CD4-positive, alpha-beta memory T cell (primary cell): ENCODE data around the gene SLC25A30. TPM values are rescaled to one million over a fixed set of nuclear protein-coding genes. Genes with fewer than 3 reads are reported as not detected.
"Not testable (repeated sequence)": the region's sequence is repeated elsewhere in the genome, so short reads cannot be mapped to it uniquely, and the experiment has no call there.

Experiments
- CTCF ChIA-PET: fragments of 350-600 bp; sonication (Branson Sonifier 250); formaldehyde crosslinking; loops from one replicate; lab custom pipeline; 2021; ENCODE audit warnings: inconsistent platforms; ENCODE audit not compliant: partially characterized antibody; lab: Charles Lee
- POLR2A ChIA-PET: fragments of 350-600 bp; sonication (Branson Sonifier 250); formaldehyde crosslinking; loops from one replicate; lab custom pipeline; 2021; ENCODE audit not compliant: partially characterized antibody; lab: Charles Lee
- DNase-seq, 5 donors: peaks; one replicate each; pipeline versions ENCODE4 v3.0.0 to v3.0.0-alpha.2; 2020 to 2022; ENCODE audit warnings: mixed read lengths in 1 of 5
- H3K27ac ChIP-seq: one replicate; pipeline ENCODE4 v1.7.0; 2013; ENCODE audit warnings: low read depth, low read length
- H3K27me3 ChIP-seq: 2 replicates; pipeline ENCODE4 v1.7.0; 2013; ENCODE audit warnings: mild to moderate bottlenecking, low read length, moderate library complexity; ENCODE audit not compliant: insufficient read depth
- H3K36me3 ChIP-seq: 2 replicates; pipeline ENCODE4 v1.7.0; 2013; ENCODE audit warnings: mild to moderate bottlenecking, low read length, moderate library complexity; ENCODE audit not compliant: insufficient read depth
- H3K4me1 ChIP-seq: 2 replicates; pipeline ENCODE4 v1.7.0; 2013; ENCODE audit warnings: mild to moderate bottlenecking, low read length, moderate library complexity; ENCODE audit not compliant: insufficient read depth
- H3K4me3 ChIP-seq, 2 donors: one replicate each; pipeline ENCODE4 v1.7.0; 2013; ENCODE audit warnings: low read length in 2 of 2, mild to moderate bottlenecking in 1 of 2
- H3K9me3 ChIP-seq, 2 donors: one replicate each; pipeline ENCODE4 v1.7.0; 2013; ENCODE audit warnings: low read length in 2 of 2, control low read depth in 1 of 2; ENCODE audit not compliant: control insufficient read depth in 1 of 2
- H3K27ac Mint-ChIP-seq, 7 donors: one replicate each; pipeline ENCODE4 v1.8.0; 2020 to 2021; ENCODE audit warnings: mixed read lengths in 7 of 7, mild to moderate bottlenecking in 6 of 7, inconsistent platforms in 3 of 7, moderate library complexity in 3 of 7
- H3K27me3 Mint-ChIP-seq, 2 donors: one replicate each; pipeline ENCODE4 v1.8.0; 2020 to 2021; ENCODE audit warnings: mixed read lengths in 2 of 2
- H3K36me3 Mint-ChIP-seq, 2 donors: one replicate each; pipeline ENCODE4 v1.8.0; 2020 to 2021; ENCODE audit warnings: mixed read lengths in 2 of 2, inconsistent platforms in 1 of 2, mild to moderate bottlenecking in 1 of 2
- H3K4me1 Mint-ChIP-seq, 4 donors: one replicate each; pipeline ENCODE4 v1.8.0; 2020 to 2021; ENCODE audit warnings: mixed read lengths in 4 of 4, mild to moderate bottlenecking in 1 of 4
- H3K4me3 Mint-ChIP-seq, 8 donors: one replicate each; pipeline ENCODE4 v1.8.0; 2020 to 2021; ENCODE audit warnings: mixed read lengths in 8 of 8, mild to moderate bottlenecking in 7 of 8, moderate library complexity in 6 of 8, inconsistent platforms in 3 of 8
- H3K9me3 Mint-ChIP-seq, 8 donors: one replicate each; pipeline ENCODE4 v1.8.0; 2020 to 2021; ENCODE audit warnings: mixed read lengths in 8 of 8, mild to moderate bottlenecking in 5 of 8, inconsistent platforms in 3 of 8, moderate library complexity in 1 of 8
- intact Hi-C: fragments of 100-400 bp; cut with micrococcal nuclease; formaldehyde crosslinking; loops from one replicate; pipeline ENCODE4 v1.15.1; 2023
- polyA plus RNA-seq, 2 donors: library from polyadenylated mRNA; unstranded; fragments of 300-500 nt; fragmentation: Illumina TruSeq; gene quantifications; one replicate each; pipeline ENCODE4 v1.2.3, GENCODE V29; 2021
- total RNA-seq, 2 experiments: library from RNA; stranded (reverse); gene quantifications; one replicate each; pipeline ENCODE4 v1.2.3, GENCODE V29; 2021

SLC25A30 gene
- total and polyA plus RNA-seq, 4 experiments from 2014 or later = 1.8 to 22.0 (median 11.7) TPM

- no peaks in the 10 kb centered on the region for H3K9me3 Mint-ChIP-seq
- Histone ChIP-seq H3K36me3 (no peaks in the 10 kb centered on the region), H3K27ac (no peak overlapping the region), H3K27me3 (no peaks in the 10 kb centered on the region), H3K4me3 (no peak overlapping the region), H3K4me1 (no peaks in the 10 kb centered on the region), H3K9me3 (no peaks in the 10 kb centered on the region)
- H3K4me3 Mint-ChIP-seq = no peak overlapping the region
- H3K27ac Mint-ChIP-seq = peak overlapping the region in 1 of 7 donors; percentile 57
- no peaks in the 10 kb centered on the region for H3K27me3 Mint-ChIP-seq
- ChIA-PET POLR2A (interaction anchor here (0.6 kb wide), 1 partner anchor 49 kb away, joined by 3 read pairs; no protein-coding TSS in a partner anchor), CTCF (no interaction called here)
- DNase-seq = no peak
- intact Hi-C loops = no loop called here
- no peaks in the 10 kb centered on the region for H3K4me1 Mint-ChIP-seq
- H3K36me3 Mint-ChIP-seq = no peaks in the 10 kb centered on the region
These were observed 14.7 kb upstream of the SLC25A30 start for GRCh38 chr13:45432737-45433380.

GRCh38 chr13:45426056-45426841 lies 8.1 kb upstream of the SLC25A30 start:
- H3K4me3 ChIP-seq, H3K36me3 ChIP-seq, DNase-seq, H3K36me3 Mint-ChIP-seq, H3K4me1 Mint-ChIP-seq, H3K9me3 Mint-ChIP-seq, H3K4me3 Mint-ChIP-seq, H3K4me1 ChIP-seq, H3K9me3 ChIP-seq, H3K27me3 Mint-ChIP-seq, intact Hi-C loops, H3K27me3 ChIP-seq, H3K27ac ChIP-seq: not testable (repeated sequence)
- CTCF ChIA-PET = interaction anchor here (0.6 kb wide), 1 partner anchor 117 kb away, joined by 3 read pairs; no protein-coding TSS in a partner anchor
- POLR2A ChIA-PET = interaction anchor here (1.0 kb wide), 1 partner anchor 9 kb away, joined by 4 read pairs; the partner anchor contains the start of gene SLC25A30
- H3K27ac Mint-ChIP-seq = peak overlapping the region in 3 of 7 donors; percentile 15 to 70 (median 35)

- no peak for DNase-seq
- H3K9me3 Mint-ChIP-seq = no peaks in the 10 kb centered on the region
- H3K27ac ChIP-seq = no peak overlapping the region
- no peak overlapping the region for H3K4me3 Mint-ChIP-seq
- POLR2A ChIA-PET = interaction anchor here (1.3 kb wide), 1 partner anchor 42 kb away, joined by 3 read pairs; the partner anchor contains the start of gene COG3
- CTCF ChIA-PET = interaction anchor here (1.1 kb wide), 1 partner anchor 51 kb away, joined by 3 read pairs; no protein-coding TSS in a partner anchor
- peaks cover 0 to 4% of the 10 kb centered on the region in 2 donors for H3K36me3 Mint-ChIP-seq
- H3K4me1 ChIP-seq = no peaks in the 10 kb centered on the region
- no peaks in the 10 kb centered on the region for H3K9me3 ChIP-seq
- H3K27me3 Mint-ChIP-seq = peaks cover 0 to 2% of the 10 kb centered on the region in 2 donors
- H3K27me3 ChIP-seq = no peaks in the 10 kb centered on the region
- no peaks in the 10 kb centered on the region for H3K36me3 ChIP-seq
- peaks cover 2 to 10% (median 5%) of the 10 kb centered on the region in 4 donors for H3K4me1 Mint-ChIP-seq
- intact Hi-C loops = no loop called here
- peak overlapping the region in 4 of 7 donors; percentile 5 to 57 (median 18) for H3K27ac Mint-ChIP-seq
- no peak overlapping the region for H3K4me3 ChIP-seq
These were observed 4.6 kb upstream of the SLC25A30 start for GRCh38 chr13:45422731-45423292.

- Histone ChIP-seq H3K27ac (no peak overlapping the region), H3K4me1 (peaks cover 19% of the 10 kb centered on the region), H3K36me3 (no peaks in the 10 kb centered on the region), H3K9me3 (no peaks in the 10 kb centered on the region), H3K27me3 (no peaks in the 10 kb centered on the region), H3K4me3 (no peak overlapping the region)
- Mint-ChIP-seq H3K9me3 (no peaks in the 10 kb centered on the region), H3K27me3 (peaks cover 0 to 2% of the 10 kb centered on the region in 2 donors), H3K36me3 (peaks cover 0 to 15% of the 10 kb centered on the region in 2 donors), H3K27ac (peak overlapping the region in 4 of 7 donors; percentile 13 to 70 (median 33)), H3K4me1 (peaks cover 8 to 28% (median 17%) of the 10 kb centered on the region in 4 donors), H3K4me3 (peak overlapping the region; percentile 1 to 71 (median 46))
- POLR2A ChIA-PET = interaction anchor here (1.8 kb wide), 1 partner anchor 79 kb away, joined by 4 read pairs; the partner anchor contains the start of gene TPT1
- intact Hi-C loops = loop anchor here (2.0 to 5.0 kb wide), 2 partner anchors 53 to 373 kb away; no protein-coding TSS in a partner anchor
- DNase-seq = no peak
- CTCF ChIA-PET = no interaction called here
These were observed 1.8 kb upstream of the SLC25A30 start for GRCh38 chr13:45419945-45420344.

- intact Hi-C loops = loop anchor here (2.0 to 5.0 kb wide), 2 partner anchors 53 to 372 kb away; no protein-coding TSS in a partner anchor
These were observed 1.2 kb upstream of the SLC25A30 start for GRCh38 chr13:45419389-45419788.

GRCh38 chr13:45416516-45417128 lies 1.6 kb downstream of the SLC25A30 start:
- H3K4me3 Mint-ChIP-seq = peak overlapping the region; percentile 94 to 97 (median 96)
- POLR2A ChIA-PET = interaction anchor here (0.8 to 5.5 kb wide), 17 partner anchors 10 to 879 kb away, joined by 3 to 62 read pairs (median 5); partner anchors contain the start of genes COG3, GTF2F2 and TPT1

More at GRCh38 chr13:45419389-45419788, 1.2 kb upstream of the SLC25A30 start:
- H3K4me3 ChIP-seq, DNase-seq, H3K27ac ChIP-seq, H3K36me3 ChIP-seq, H3K27me3 Mint-ChIP-seq, H3K27me3 ChIP-seq, POLR2A ChIA-PET, H3K9me3 ChIP-seq, H3K9me3 Mint-ChIP-seq, CTCF ChIA-PET: not testable (repeated sequence)
- Mint-ChIP-seq H3K4me3 (peak overlapping the region in 3 of 8 donors; percentile 20 to 67 (median 46)), H3K27ac (peak overlapping the region in 3 of 7 donors; percentile 41 to 70 (median 47)), H3K4me1 (peaks cover 13 to 33% (median 22%) of the 10 kb centered on the region in 4 donors), H3K36me3 (peaks cover 0 to 15% of the 10 kb centered on the region in 2 donors)
- H3K4me1 ChIP-seq = peaks cover 25% of the 10 kb centered on the region

More at GRCh38 chr13:45416516-45417128, 1.6 kb downstream of the SLC25A30 start:
- Mint-ChIP-seq H3K36me3 (peaks cover 5 to 15% of the 10 kb centered on the region in 2 donors), H3K4me1 (peaks cover 20 to 43% (median 31%) of the 10 kb centered on the region in 4 donors), H3K9me3 (no peaks in the 10 kb centered on the region), H3K27ac (peak overlapping the region; percentile 93 to 99 (median 96)), H3K27me3 (peaks cover 0 to 2% of the 10 kb centered on the region in 2 donors)
- H3K9me3 ChIP-seq = no peaks in the 10 kb centered on the region
- H3K36me3 ChIP-seq = no peaks in the 10 kb centered on the region
- no peak for DNase-seq
- H3K27me3 ChIP-seq = no peaks in the 10 kb centered on the region
- H3K27ac ChIP-seq = peak overlapping the region; percentile 79
- intact Hi-C loops = loop anchor here (2.0 to 5.0 kb wide), 2 partner anchors 22 to 369 kb away; no protein-coding TSS in a partner anchor
- peak overlapping the region; percentile 84 to 94 for H3K4me3 ChIP-seq
- H3K4me1 ChIP-seq = peaks cover 45% of the 10 kb centered on the region
- CTCF ChIA-PET = interaction anchor here (1.1 to 6.4 kb wide), 10 partner anchors 12 to 370 kb away, joined by 3 to 41 read pairs (median 11); partner anchors contain the start of genes COG3 and TPT1
